Measurements from ENCODE around the gene TMEM184A.

The TMEM184A gene

DNA sequence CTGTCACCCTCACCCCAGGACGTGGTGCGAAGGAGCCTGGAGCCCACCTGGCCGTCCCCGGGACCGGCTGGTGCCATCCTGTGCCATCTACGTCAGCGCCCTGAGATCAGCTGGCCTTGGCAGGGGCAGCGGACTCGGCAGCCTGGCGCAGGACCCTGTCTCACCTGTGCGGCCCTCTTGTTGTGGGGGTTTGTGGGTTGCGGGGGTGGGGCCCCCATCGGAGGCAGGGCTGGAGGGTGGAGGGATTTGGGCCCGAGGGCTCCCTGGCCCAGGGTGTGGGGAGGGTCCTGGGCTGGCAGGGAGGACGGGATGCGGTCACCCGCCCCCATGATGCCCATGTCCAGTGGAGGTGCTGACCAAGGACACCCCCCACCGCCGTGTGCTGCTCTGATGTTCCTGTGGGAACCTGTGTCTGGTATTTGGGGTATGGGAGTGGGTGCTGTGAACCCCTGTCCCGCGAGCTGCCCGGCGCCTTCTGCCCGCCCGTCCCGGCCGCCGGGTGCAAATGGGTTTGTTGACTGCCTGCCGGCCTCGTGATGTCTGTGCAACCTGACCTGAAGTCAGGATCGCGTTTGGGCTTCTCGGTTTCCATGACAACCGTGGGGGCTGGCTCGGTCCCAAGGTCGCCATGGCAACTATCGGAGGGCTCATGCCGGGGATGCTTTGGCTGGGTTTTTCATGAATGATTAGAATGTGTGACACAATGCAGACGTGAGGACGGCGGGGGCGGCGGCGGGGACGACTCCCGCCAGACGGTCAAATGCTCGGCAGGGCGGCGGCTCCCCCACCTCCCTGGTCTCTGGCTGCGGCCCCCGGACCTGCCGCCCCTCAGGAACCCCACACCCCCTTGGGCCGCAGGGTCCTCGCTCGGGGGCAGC is 18.2 kb downstream of the TMEM184A start:
- H3K4me1 ChIP-seq (ENCODE audit: control insufficient read depth, insufficient read depth, low read length, poor library complexity, severe bottlenecking): peaks cover 58% of the 10 kb centered on the region
- peak overlapping the region; percentile 100 for H3K27ac ChIP-seq (ENCODE audit: low read depth, low read length, severe bottlenecking)
- H3K9me3 ChIP-seq (ENCODE audit: control insufficient read depth, low read length): no peaks in the 10 kb centered on the region
- peak overlapping the region; percentile 22 for H3K4me3 ChIP-seq (ENCODE audit: extremely low read depth, insufficient read depth, low read length, poor library complexity, severe bottlenecking)
- H3K36me3 ChIP-seq (ENCODE audit: control insufficient read depth, insufficient read depth, low read length): peaks cover 36% of the 10 kb centered on the region
- 68 to 71% methylated on average over 32 to 47 of the region's 56 CpGs for WGBS, 2 experiments (ENCODE audit: insufficient coverage in 2 of 2)

DNA sequence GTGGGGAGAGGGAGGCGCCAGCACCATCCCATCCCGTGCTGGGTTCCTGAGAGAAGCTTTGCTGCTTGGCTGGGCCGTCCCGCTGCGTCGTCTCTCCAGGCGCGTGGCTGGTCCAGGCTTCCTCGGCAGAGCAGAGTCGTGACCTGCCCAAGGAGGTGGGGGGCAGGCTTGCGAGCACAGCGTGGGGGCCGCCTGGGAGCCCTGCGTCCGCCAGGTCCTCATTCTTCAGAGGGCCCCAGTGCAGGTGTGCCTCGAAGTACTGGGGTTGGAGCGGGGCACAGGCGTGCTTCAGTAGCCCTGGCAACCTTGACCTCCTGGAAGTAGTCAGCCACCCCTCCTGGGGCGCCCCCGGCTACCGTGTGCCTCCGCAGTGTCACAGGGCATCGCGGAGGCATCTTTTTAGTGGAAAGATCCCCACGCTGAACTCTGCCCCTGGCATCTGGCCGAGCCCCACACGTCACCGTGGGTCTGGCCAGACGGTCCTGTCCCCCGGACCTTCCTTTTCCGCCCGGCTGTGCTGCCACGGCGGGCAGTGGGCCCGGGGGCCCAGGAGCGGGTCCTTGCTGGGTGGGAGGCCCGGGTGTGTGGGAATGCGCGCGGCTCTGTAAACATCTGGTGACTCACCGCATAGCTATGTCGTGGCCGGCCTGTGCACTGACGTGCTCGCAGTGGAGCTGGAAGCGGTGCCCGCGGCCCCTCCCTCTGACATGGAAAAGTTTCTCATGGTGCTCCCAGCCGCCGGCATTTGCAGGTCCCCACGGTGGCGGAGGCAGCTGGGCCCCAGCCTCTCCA is 19.1 kb downstream of the TMEM184A start:
- WGBS, 2 experiments (ENCODE audit: insufficient coverage in 2 of 2): 20 to 21% methylated on average over 48 to 50 of the region's 52 CpGs
- peak overlapping the region; percentile 22 for H3K4me3 ChIP-seq (ENCODE audit: extremely low read depth, insufficient read depth, low read length, poor library complexity, severe bottlenecking)
- H3K9me3 ChIP-seq (ENCODE audit: control insufficient read depth, low read length): no peaks in the 10 kb centered on the region
- H3K36me3 ChIP-seq (ENCODE audit: control insufficient read depth, insufficient read depth, low read length): peaks cover 29% of the 10 kb centered on the region
- peaks cover 66% of the 10 kb centered on the region for H3K4me1 ChIP-seq (ENCODE audit: control insufficient read depth, insufficient read depth, low read length, poor library complexity, severe bottlenecking)
- H3K27ac ChIP-seq (ENCODE audit: low read depth, low read length, severe bottlenecking): peak overlapping the region; percentile 100

DNA sequence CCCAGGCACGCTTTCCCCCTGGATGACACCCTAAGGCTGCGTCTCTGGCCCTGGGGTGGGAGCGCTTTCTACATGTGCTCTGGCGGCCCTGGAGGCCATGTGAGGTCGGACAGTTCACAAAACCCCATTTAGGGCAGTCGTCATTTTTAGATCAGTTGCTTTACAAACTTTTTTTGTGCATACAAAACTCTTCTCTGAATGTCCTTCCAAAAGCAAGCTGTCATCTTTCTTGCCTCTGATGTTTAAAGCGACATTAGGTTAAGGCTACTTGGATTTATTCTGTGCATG is 19.6 kb downstream of the TMEM184A start:
- peaks cover 71% of the 10 kb centered on the region for H3K4me1 ChIP-seq (ENCODE audit: control insufficient read depth, insufficient read depth, low read length, poor library complexity, severe bottlenecking)
- no peak overlapping the region for H3K4me3 ChIP-seq (ENCODE audit: extremely low read depth, insufficient read depth, low read length, poor library complexity, severe bottlenecking)
- WGBS, 2 experiments (ENCODE audit: insufficient coverage in 2 of 2): 63 to 83% methylated on average over 6 to 7 of the region's 7 CpGs
- H3K27ac ChIP-seq (ENCODE audit: low read depth, low read length, severe bottlenecking): peak overlapping the region; percentile 100
- H3K9me3 ChIP-seq (ENCODE audit: control insufficient read depth, low read length): no peaks in the 10 kb centered on the region
- H3K36me3 ChIP-seq (ENCODE audit: control insufficient read depth, insufficient read depth, low read length): peaks cover 26% of the 10 kb centered on the region

DNA sequence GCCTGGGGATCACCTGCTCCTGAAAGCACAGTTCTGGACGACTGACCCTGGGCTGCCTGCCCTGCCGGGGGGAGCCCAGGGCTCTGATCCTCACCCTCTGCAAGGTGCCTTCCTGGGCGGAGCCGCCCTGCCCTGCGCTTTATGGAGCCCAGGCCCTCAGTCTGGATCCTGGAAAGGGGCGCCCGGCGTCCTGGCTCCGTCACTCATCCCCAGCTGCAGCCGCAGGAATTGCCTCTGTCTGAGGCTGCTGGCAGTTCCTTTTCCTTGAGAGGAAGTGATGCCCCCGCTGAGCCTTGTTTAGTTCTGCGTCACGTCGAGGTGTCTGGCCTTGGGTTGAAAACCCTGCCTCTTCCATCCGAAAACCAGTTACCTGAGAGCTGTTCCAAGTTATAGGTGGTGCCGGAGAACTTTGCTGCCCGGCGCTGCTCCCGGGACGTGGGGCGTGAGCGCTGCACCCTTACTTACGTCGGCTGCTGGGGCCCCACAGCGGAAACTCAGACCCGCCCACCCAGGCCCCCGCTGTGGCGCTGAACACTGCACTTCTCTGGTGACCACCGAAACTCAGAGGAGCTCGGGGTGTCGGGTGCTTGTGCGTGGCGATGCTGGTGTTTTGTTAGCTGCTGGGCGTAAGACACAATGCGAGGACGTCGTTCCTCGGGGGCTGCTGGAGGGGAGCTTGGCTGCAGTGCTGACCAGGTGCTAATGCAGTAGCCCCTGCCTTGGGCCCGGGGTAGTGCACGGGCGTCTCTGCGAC is 20.1 kb downstream of the TMEM184A start:
- H3K4me1 ChIP-seq (ENCODE audit: control insufficient read depth, insufficient read depth, low read length, poor library complexity, severe bottlenecking): peaks cover 71% of the 10 kb centered on the region
- H3K27ac ChIP-seq (ENCODE audit: low read depth, low read length, severe bottlenecking): peak overlapping the region; percentile 100

DNA sequence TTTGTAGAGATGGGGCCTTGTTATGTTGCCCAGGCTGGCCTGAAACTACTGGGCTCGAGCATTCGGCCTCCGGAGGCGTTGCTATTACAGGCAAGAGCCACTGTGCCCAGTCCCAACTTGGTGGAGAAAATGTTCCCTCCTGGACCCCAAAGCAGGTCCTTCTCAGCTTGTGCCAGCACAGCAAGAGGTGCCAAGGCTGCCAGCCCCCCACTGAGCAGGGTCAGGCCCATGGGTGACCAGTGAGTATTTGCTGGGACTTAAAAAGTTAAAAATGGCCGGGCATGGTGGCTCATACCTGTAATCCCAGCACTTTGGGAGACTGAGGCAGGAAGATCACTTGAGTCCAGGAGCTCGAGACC is 20.9 kb downstream of the TMEM184A start:
- Histone ChIP-seq H3K9me3 (ENCODE audit: control insufficient read depth, low read length) (no peaks in the 10 kb centered on the region), H3K4me3 (ENCODE audit: extremely low read depth, insufficient read depth, low read length, poor library complexity, severe bottlenecking) (no peak overlapping the region), H3K36me3 (ENCODE audit: control insufficient read depth, insufficient read depth, low read length) (peaks cover 17% of the 10 kb centered on the region), H3K4me1 (ENCODE audit: control insufficient read depth, insufficient read depth, low read length, poor library complexity, severe bottlenecking) (peaks cover 71% of the 10 kb centered on the region), H3K27ac (ENCODE audit: low read depth, low read length, severe bottlenecking) (no peak overlapping the region)
- WGBS, 2 experiments (ENCODE audit: insufficient coverage in 2 of 2): 76 to 77% methylated on average over 6 of the region's 6 CpGs

More for the DNA sequence above, 20.1 kb downstream of the TMEM184A start:
- H3K36me3 ChIP-seq (ENCODE audit: control insufficient read depth, insufficient read depth, low read length): peaks cover 22% of the 10 kb centered on the region
- no peak overlapping the region for H3K4me3 ChIP-seq (ENCODE audit: extremely low read depth, insufficient read depth, low read length, poor library complexity, severe bottlenecking)
- WGBS, 2 experiments (ENCODE audit: insufficient coverage in 2 of 2): 86% methylated on average over 38 to 42 of the region's 42 CpGs
- no peaks in the 10 kb centered on the region for H3K9me3 ChIP-seq (ENCODE audit: control insufficient read depth, low read length)

DNA sequence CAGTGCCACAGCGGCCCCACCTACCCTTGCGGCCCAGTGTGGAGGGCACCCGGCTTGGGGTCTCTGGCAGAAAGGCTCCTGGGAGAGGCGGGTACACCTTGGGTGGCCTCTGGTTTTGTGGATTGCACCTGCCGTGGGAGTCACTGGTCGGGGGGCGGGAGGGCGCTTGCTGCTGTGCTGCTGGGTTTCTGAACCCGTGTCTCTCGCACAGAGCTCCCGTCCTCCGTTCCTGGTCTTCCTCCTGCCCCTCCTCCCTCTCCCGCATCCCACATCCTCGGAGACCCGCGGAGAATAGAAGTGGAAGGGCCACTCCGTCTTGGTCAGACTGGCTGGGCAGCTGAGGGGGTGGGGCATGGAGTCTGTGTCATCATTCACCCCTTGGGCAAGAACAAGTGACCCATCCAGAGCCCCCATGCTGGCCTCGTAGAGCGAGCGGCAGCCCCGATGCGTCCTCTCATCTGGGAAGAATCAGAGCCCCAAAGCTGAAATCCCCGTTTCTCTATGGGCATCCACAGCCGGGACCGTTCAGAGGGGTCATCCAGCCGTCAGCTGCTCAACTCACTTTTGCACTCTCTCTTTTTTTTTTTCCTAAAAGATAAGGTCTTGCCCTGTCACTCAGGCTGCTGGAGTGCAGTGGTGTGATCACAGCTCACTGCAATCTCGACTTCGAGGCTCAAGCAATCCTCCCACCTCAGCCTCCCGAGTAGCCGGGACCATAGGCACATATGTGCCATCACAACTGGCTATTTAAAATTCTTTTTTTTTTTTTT is 21.5 kb downstream of the TMEM184A start:
- Histone ChIP-seq H3K36me3 (ENCODE audit: control insufficient read depth, insufficient read depth, low read length) (peaks cover 15% of the 10 kb centered on the region), H3K4me1 (ENCODE audit: control insufficient read depth, insufficient read depth, low read length, poor library complexity, severe bottlenecking) (peaks cover 71% of the 10 kb centered on the region), H3K4me3 (ENCODE audit: extremely low read depth, insufficient read depth, low read length, poor library complexity, severe bottlenecking) (no peak overlapping the region), H3K27ac (ENCODE audit: low read depth, low read length, severe bottlenecking) (peak overlapping the region; percentile 71), H3K9me3 (ENCODE audit: control insufficient read depth, low read length) (no peaks in the 10 kb centered on the region)
- WGBS, 2 experiments (ENCODE audit: insufficient coverage in 2 of 2): 88 to 90% methylated on average over 24 to 26 of the region's 30 CpGs

DNA sequence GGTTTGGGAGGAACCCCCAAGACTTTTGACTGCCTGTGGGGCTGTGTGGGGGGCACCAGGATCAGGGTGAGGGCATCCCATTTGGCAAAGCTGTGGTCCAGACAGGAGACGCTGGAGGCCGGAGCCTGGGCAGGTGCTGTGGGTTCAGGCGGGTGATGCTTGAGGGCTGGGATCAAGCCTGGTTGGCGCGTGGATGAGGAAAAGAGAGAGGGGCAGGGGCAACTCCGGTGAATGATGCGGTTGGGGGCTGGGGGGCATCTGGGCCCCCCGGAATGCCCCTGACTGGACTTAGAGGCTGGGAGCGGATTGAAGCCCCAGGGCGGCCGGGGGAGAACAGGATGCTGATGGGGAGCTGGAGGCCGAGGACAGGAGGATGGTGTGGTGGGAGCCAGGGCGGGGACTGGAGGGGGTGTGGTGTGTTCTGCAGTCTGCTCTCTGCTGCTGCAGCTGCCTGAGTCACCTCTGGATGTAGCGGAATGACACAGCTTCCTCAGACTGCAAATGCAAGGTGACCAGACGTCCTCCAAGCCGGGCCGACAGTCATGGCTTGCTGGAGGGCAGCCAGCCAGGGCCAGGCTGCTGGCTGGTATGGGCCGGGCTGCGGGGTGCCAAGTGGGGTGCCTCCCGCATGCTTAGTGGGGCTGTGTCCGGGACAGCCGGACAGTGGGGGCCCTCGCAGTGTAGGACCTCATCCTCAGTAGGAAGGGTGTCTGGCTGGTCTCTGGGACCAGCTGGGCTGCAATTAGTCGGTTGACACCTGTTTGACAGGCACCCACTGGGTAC is 22.3 kb downstream of the TMEM184A start:
- Histone ChIP-seq H3K27ac (ENCODE audit: low read depth, low read length, severe bottlenecking) (peak overlapping the region; percentile 89), H3K4me3 (ENCODE audit: extremely low read depth, insufficient read depth, low read length, poor library complexity, severe bottlenecking) (no peak overlapping the region), H3K4me1 (ENCODE audit: control insufficient read depth, insufficient read depth, low read length, poor library complexity, severe bottlenecking) (peaks cover 69% of the 10 kb centered on the region), H3K9me3 (ENCODE audit: control insufficient read depth, low read length) (no peaks in the 10 kb centered on the region), H3K36me3 (ENCODE audit: control insufficient read depth, insufficient read depth, low read length) (peaks cover 7% of the 10 kb centered on the region)
- 79 to 84% methylated on average over 16 to 21 of the region's 24 CpGs for WGBS, 2 experiments (ENCODE audit: insufficient coverage in 2 of 2)

DNA sequence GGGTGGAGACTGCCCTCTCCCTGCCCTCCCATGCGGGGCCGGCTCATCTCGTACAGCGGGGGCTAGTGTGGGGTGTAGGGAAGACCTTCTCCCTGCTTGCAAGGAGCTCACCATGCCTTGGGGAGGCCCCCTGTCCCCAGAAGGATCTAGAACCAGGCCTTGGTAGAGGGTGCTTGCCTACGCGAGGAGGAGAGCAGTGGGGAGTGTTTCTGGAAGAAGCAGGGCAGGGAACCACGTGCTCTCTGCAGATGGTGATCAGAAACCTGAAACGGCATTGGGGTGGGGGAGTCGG is 22.8 kb downstream of the TMEM184A start:
- Histone ChIP-seq H3K36me3 (ENCODE audit: control insufficient read depth, insufficient read depth, low read length) (peaks cover 7% of the 10 kb centered on the region), H3K27ac (ENCODE audit: low read depth, low read length, severe bottlenecking) (peak overlapping the region; percentile 89), H3K4me1 (ENCODE audit: control insufficient read depth, insufficient read depth, low read length, poor library complexity, severe bottlenecking) (peaks cover 64% of the 10 kb centered on the region), H3K4me3 (ENCODE audit: extremely low read depth, insufficient read depth, low read length, poor library complexity, severe bottlenecking) (no peak overlapping the region), H3K9me3 (ENCODE audit: control insufficient read depth, low read length) (no peaks in the 10 kb centered on the region)
- WGBS, 2 experiments (ENCODE audit: insufficient coverage in 2 of 2): 67 to 80% methylated on average over 1 to 5 of the region's 9 CpGs

DNA sequence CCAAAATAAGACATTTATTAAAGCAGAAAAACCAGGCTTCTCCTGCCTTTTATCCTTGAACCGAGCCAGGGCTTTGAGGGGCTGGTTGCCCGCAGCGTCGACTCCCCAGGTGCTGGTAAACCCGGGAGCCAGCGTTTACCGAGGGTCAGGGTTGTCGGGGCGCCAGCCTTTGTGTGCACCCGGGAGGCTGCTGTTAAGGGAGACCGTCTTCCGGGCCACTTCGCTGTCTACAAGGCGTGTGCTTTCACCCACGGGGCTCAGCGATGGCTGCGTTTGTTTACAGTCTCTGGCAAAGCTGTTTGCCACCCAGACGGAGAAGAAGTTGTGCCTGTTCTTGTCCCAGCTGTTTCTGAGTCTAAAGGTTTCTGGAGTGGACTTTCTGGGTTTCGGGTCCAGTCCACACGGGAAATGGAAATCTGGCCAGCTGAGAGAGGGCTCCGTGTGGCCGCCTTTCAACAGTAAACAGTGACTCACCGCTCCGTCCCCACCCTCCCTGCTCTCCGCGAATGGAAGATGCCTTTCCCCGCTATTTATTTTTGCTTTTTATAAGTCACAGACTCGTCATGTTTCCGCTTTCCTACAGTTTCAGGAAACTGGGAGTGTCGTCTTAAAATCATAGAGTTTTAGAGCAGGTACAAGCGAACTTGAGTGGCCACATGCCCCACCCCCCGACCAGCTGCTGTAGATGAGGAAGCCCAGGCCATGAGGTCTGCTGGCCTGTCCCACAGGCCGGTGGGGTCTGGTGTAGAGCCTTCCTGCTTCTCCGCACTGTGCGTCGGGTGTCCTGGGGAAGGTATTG is 23.4 kb downstream of the TMEM184A start:
- 47% methylated on average over 31 to 35 of the region's 36 CpGs for WGBS, 2 experiments (ENCODE audit: insufficient coverage in 2 of 2)
- peak overlapping the region; percentile 89 for H3K27ac ChIP-seq (ENCODE audit: low read depth, low read length, severe bottlenecking)

More for the DNA sequence above, 23.4 kb downstream of the TMEM184A start:
- no peaks in the 10 kb centered on the region for H3K9me3 ChIP-seq (ENCODE audit: control insufficient read depth, low read length)
- peaks cover 58% of the 10 kb centered on the region for H3K4me1 ChIP-seq (ENCODE audit: control insufficient read depth, insufficient read depth, low read length, poor library complexity, severe bottlenecking)
- peaks cover 7% of the 10 kb centered on the region for H3K36me3 ChIP-seq (ENCODE audit: control insufficient read depth, insufficient read depth, low read length)
- H3K4me3 ChIP-seq (ENCODE audit: extremely low read depth, insufficient read depth, low read length, poor library complexity, severe bottlenecking): peak overlapping the region; percentile 49

All from mesodermal cell (in vitro differentiated cells).